H9 (cell line): ENCODE data around the gene UBE2L3. TPM values are rescaled to one million over a fixed set of nuclear protein-coding genes. Genes with fewer than 3 reads are reported as not detected.
A peak's percentile ranks its signal among the peaks of the same experiment; 100 is the strongest.

Source experiments
- DNase-seq: peaks from one replicate; pipeline ENCODE4 v3.0.0-alpha.2; 2017
- H2AFZ ChIP-seq: one replicate; pipeline ENCODE4 v1.6.1; 2013; ENCODE audit warnings: mild to moderate bottlenecking, low read length, control low read depth, moderate library complexity
- H2AK5ac ChIP-seq: 2 replicates; pipeline ENCODE4 v1.6.1; 2013; ENCODE audit warnings: low read length, control low read depth, mixed read lengths; ENCODE audit not compliant: insufficient read length
- H2BK120ac ChIP-seq: one replicate; pipeline ENCODE4 v1.6.1; 2013; ENCODE audit warnings: low read depth, mild to moderate bottlenecking, low read length, control low read depth, inconsistent platforms; ENCODE audit not compliant: poor library complexity, severe bottlenecking
- H2BK12ac ChIP-seq: 2 replicates; pipeline ENCODE4 v1.6.1; 2013; ENCODE audit warnings: low read length, control low read depth, mixed read lengths, low read depth; ENCODE audit not compliant: insufficient read length
- H2BK15ac ChIP-seq: 2 replicates; pipeline ENCODE4 v1.6.1; 2013; ENCODE audit warnings: low read depth, low read length, control low read depth
- H2BK20ac ChIP-seq: one replicate; pipeline ENCODE4 v1.6.1; 2013; ENCODE audit warnings: low read depth, mild to moderate bottlenecking, low read length, control low read depth, inconsistent platforms; ENCODE audit not compliant: poor library complexity, severe bottlenecking
- H2BK5ac ChIP-seq: 2 replicates; pipeline ENCODE4 v1.6.1; 2013; ENCODE audit warnings: low read length, control low read depth, mixed read lengths; ENCODE audit not compliant: insufficient read length
- H3K14ac ChIP-seq: 2 replicates; pipeline ENCODE4 v1.6.1; 2013; ENCODE audit warnings: low read length, control low read depth; ENCODE audit not compliant: insufficient read depth
- H3K18ac ChIP-seq: 2 replicates; pipeline ENCODE4 v1.6.1; 2013; ENCODE audit warnings: low read depth, mild to moderate bottlenecking, mixed read lengths, low read length, control low read depth; ENCODE audit not compliant: insufficient read length
- H3K23ac ChIP-seq: 2 replicates; pipeline ENCODE4 v1.6.1; 2013; ENCODE audit warnings: low read length, control low read depth, mixed read lengths, low read depth; ENCODE audit not compliant: insufficient read length
- H3K23me2 ChIP-seq: 2 replicates; pipeline ENCODE4 v1.6.1; 2013; ENCODE audit warnings: low read depth, mild to moderate bottlenecking, mixed read lengths, low read length, control low read depth; ENCODE audit not compliant: insufficient read length, poor library complexity, severe bottlenecking
- H3K27ac ChIP-seq: 2 replicates; pipeline ENCODE4 v1.5.1; 2013; ENCODE audit warnings: low read length, control low read depth, mixed read lengths, low read depth; ENCODE audit not compliant: insufficient read length
- H3K27me3 ChIP-seq: 2 replicates; pipeline ENCODE4 v1.6.1; 2013; ENCODE audit warnings: low read length, control low read depth, inconsistent platforms; ENCODE audit not compliant: insufficient read depth
- H3K4ac ChIP-seq: 2 replicates; pipeline ENCODE4 v1.6.1; 2013; ENCODE audit warnings: low read depth, mild to moderate bottlenecking, control low read depth, inconsistent platforms, low read length, moderate library complexity
- H3K4me1 ChIP-seq: 2 replicates; pipeline ENCODE4 v1.6.1; 2013; ENCODE audit warnings: low read length, control low read depth, inconsistent platforms; ENCODE audit not compliant: insufficient read depth
- H3K4me2 ChIP-seq: 2 replicates; pipeline ENCODE4 v1.6.1; 2013; ENCODE audit warnings: low read length, control low read depth, mixed read lengths; ENCODE audit not compliant: insufficient read length, insufficient read depth
- H3K56ac ChIP-seq: 2 replicates; pipeline ENCODE4 v1.6.1; 2013; ENCODE audit warnings: low read depth, mild to moderate bottlenecking, mixed read lengths, low read length, control low read depth; ENCODE audit not compliant: insufficient read length
- H3K79me1 ChIP-seq: 2 replicates; pipeline ENCODE4 v1.6.1; 2013; ENCODE audit warnings: low read depth, mild to moderate bottlenecking, moderate library complexity, low read length, control low read depth, inconsistent platforms; ENCODE audit not compliant: insufficient read depth, poor library complexity, severe bottlenecking
- H3K79me2 ChIP-seq: 2 replicates; pipeline ENCODE4 v1.6.1; 2013; ENCODE audit warnings: low read length, control low read depth, inconsistent platforms; ENCODE audit not compliant: insufficient read depth
- H3K9ac ChIP-seq: 2 replicates; pipeline ENCODE4 v1.6.1; 2013; ENCODE audit warnings: low read length, control low read depth, mixed read lengths; ENCODE audit not compliant: insufficient read length; ENCODE audit errors: extremely low read depth
- H3K9me3 ChIP-seq: one replicate; pipeline ENCODE4 v1.6.1; 2013; ENCODE audit warnings: low read depth, low read length, inconsistent platforms; ENCODE audit not compliant: control insufficient read depth
- H3T11ph ChIP-seq: one replicate; pipeline ENCODE4 v1.6.1; 2013; ENCODE audit warnings: mild to moderate bottlenecking, low read length, control low read depth, inconsistent platforms
- H4K20me1 ChIP-seq: one replicate; pipeline ENCODE4 v1.6.1; 2013; ENCODE audit not compliant: control insufficient read depth, insufficient read length, insufficient read depth
- H4K5ac ChIP-seq: 2 replicates; pipeline ENCODE4 v1.6.1; 2013; ENCODE audit warnings: low read depth, mild to moderate bottlenecking, mixed read lengths, low read length, control low read depth; ENCODE audit not compliant: insufficient read length
- H4K8ac ChIP-seq: replicated peaks from 2 replicates; pipeline ENCODE4 v1.6.1; 2013; ENCODE audit warnings: low read length, control low read depth, mixed read lengths, low read depth; ENCODE audit not compliant: insufficient read length
- H4K91ac ChIP-seq: 2 replicates; pipeline ENCODE4 v1.6.1; 2013; ENCODE audit warnings: low read depth, mild to moderate bottlenecking, moderate library complexity, mixed read lengths, low read length, control low read depth; ENCODE audit not compliant: insufficient read length
- H3K27ac Mint-ChIP-seq, 3 experiments: 2 replicates in 2 of 3; 3 replicates in 1 of 3; pipeline ENCODE4 v1.8.0; 2020 to 2021; ENCODE audit warnings: mixed read lengths in 3 of 3, mild to moderate bottlenecking in 1 of 3, moderate library complexity in 1 of 3
- H3K27me3 Mint-ChIP-seq: 2 replicates; pipeline ENCODE4 v1.8.0; 2021; ENCODE audit warnings: low read depth, mild to moderate bottlenecking, moderate library complexity, mixed read lengths
- H3K36me3 Mint-ChIP-seq, 3 experiments: 2 replicates in 2 of 3; 3 replicates in 1 of 3; pipeline ENCODE4 v1.8.0; 2020 to 2021; ENCODE audit warnings: low read depth in 3 of 3, mixed read lengths in 3 of 3; ENCODE audit not compliant: insufficient read depth in 1 of 3
- H3K4me1 Mint-ChIP-seq, 2 experiments: 2 replicates each; pipeline ENCODE4 v1.8.0; 2020; ENCODE audit warnings: mixed read lengths in 2 of 2
- H3K4me3 Mint-ChIP-seq, 2 experiments: 2 replicates in 1 of 2; 3 replicates in 1 of 2; pipeline ENCODE4 v1.8.0; 2020 to 2021; ENCODE audit warnings: mild to moderate bottlenecking in 2 of 2, mixed read lengths in 2 of 2, moderate library complexity in 1 of 2
- H3K9me3 Mint-ChIP-seq, 2 experiments: 2 replicates in 1 of 2; 3 replicates in 1 of 2; pipeline ENCODE4 v1.8.0; 2020; ENCODE audit warnings: mild to moderate bottlenecking in 2 of 2, mixed read lengths in 2 of 2, moderate library complexity in 1 of 2
- WGBS: extraction: QIAGEN DNeasy Blood & Tissue Kit; methylation state at CpG from one replicate; pipeline ENCODE4 v1.1.7; 2013; ENCODE audit warnings: missing lambda C conversion rate, low lambda C conversion rate, mixed read lengths; ENCODE audit not compliant: insufficient read length; ENCODE audit errors: extremely low coverage; 5-methylcytosine and 5-hydroxymethylcytosine counted together
- total RNA-seq: library from RNA; stranded (reverse); gene quantifications from 2 replicates; pipeline ENCODE4 v1.2.1, GENCODE V29; 2021
- TF ChIP-seq, protein P1 (sequence below): fragments of 200-600 bp; sonication (generic); conservative IDR thresholded peaks from 3 replicates; pipeline ENCODE4 v1.8.0; 2021; ENCODE audit warnings: antibody characterized with exemption, mild to moderate bottlenecking

The UBE2L3 gene
- total RNA-seq, 1 experiment from 2014 or later, result 79.7 TPM

- Mint-ChIP-seq H3K9me3 (no peaks in the 10 kb centered on the region), H3K27me3 (no peaks in the 10 kb centered on the region), H3K4me1 (peaks cover 19 to 21% of the 10 kb centered on the region in 2 experiments), H3K4me3 (0 out of 5 replicates have a peak overlapping the region, but pooled peaks of 1 of the 2 experiments have one; percentile 23), H3K36me3 (peaks cover 10 to 33% (median 22%) of the 10 kb centered on the region in 3 experiments; a peak in 6 of 7 replicates), H3K27ac (no peak overlapping the region)
- Histone ChIP-seq H4K20me1 (no peaks in the 10 kb centered on the region), H3K79me2 (no peaks in the 10 kb centered on the region), H2BK12ac (no peak overlapping the region), H3K27ac (no peak overlapping the region), H2AFZ (no peak overlapping the region), H3K4me1 (peaks cover 2% of the 10 kb centered on the region; the same call in 1 of the 2 replicates), H2AK5ac (no peak overlapping the region), H2BK15ac (no peak overlapping the region), H3K18ac (no peak overlapping the region), H3K23ac (no peak overlapping the region), H3K23me2 (peaks cover 8% of the 10 kb centered on the region), H3K9me3 (no peaks in the 10 kb centered on the region), H3K9ac (no peak overlapping the region), H4K91ac (no peak overlapping the region), H3K4me2 (no peak overlapping the region), H2BK5ac (no peak overlapping the region), H4K8ac (no peak overlapping the region), H4K5ac (no peak overlapping the region), H3K79me1 (no peaks in the 10 kb centered on the region), H3K4ac (no peak overlapping the region), H3K56ac (no peak overlapping the region), H3K27me3 (no peaks in the 10 kb centered on the region), H3T11ph (no peak overlapping the region), H2BK120ac (no peak overlapping the region), H3K14ac (no peak overlapping the region), H2BK20ac (no peak overlapping the region)
- peak; percentile 77 for DNase-seq
- WGBS, result no CpG with 5 or more reads among the region's 14 CpGs
- TF ChIP-seq, protein P1, sequence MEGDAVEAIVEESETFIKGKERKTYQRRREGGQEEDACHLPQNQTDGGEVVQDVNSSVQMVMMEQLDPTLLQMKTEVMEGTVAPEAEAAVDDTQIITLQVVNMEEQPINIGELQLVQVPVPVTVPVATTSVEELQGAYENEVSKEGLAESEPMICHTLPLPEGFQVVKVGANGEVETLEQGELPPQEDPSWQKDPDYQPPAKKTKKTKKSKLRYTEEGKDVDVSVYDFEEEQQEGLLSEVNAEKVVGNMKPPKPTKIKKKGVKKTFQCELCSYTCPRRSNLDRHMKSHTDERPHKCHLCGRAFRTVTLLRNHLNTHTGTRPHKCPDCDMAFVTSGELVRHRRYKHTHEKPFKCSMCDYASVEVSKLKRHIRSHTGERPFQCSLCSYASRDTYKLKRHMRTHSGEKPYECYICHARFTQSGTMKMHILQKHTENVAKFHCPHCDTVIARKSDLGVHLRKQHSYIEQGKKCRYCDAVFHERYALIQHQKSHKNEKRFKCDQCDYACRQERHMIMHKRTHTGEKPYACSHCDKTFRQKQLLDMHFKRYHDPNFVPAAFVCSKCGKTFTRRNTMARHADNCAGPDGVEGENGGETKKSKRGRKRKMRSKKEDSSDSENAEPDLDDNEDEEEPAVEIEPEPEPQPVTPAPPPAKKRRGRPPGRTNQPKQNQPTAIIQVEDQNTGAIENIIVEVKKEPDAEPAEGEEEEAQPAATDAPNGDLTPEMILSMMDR, result peak; percentile 87
Measured at GRCh38 chr22:21646608-21647590, 79.4 kb downstream of the UBE2L3 start.
